Measurements from ENCODE around the gene MRPS34.

Gene MRPS34

GRCh38 chr16:1724491-1724890 is 48.4 kb downstream of the MRPS34 start:
- no peak for DNase-seq

GRCh38 chr16:1723450-1724147 is 49.3 kb downstream of the MRPS34 start:
- DNase-seq, result peak; percentile 61

Data from CD4-positive, alpha-beta T cell treated with Interleukin-17A for 4 hours (primary cell).